GM19023 (cell line): Measurements from ENCODE around the gene SMIM45.

Experiments used
- ATAC-seq: cut with Tn5 transposase; IDR thresholded peaks from one replicate; pipeline ENCODE4 v1.9.1; 2021; ENCODE audit warnings: mild to moderate bottlenecking, moderate library complexity; ENCODE audit not compliant: unreplicated experiment

The SMIM45 gene

DNA sequence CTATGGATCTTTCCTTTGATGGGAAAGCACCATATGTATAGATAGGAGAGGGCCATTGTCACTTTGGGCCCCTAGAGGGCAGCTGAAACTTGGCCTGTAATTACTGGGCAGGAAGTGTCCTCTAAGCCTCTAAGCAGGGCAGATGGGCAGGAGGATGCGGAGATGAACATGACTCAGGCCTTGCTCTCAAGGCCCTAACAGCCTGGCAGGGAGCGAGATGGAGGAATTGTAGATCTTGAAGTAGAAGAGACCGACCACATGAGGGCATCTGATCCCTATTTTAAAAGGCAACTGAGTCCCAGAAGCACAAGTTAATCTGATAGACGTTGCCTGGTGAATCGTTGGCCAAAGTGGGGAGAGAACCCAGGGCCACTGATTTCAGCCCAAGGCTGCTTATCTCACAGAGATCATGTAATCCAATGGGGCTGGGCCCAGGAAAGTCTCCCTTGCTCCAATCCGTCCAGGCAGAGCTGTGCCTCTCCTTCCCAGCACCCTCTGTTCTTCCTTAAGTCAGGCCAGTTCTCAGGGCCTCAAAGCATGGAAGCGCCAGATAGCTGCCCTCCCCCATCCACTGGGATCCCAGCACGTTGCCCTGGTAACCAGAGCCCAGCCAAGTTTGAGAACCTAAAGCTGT is 14.8 kb downstream of the SMIM45 start:
- no peak for ATAC-seq

DNA sequence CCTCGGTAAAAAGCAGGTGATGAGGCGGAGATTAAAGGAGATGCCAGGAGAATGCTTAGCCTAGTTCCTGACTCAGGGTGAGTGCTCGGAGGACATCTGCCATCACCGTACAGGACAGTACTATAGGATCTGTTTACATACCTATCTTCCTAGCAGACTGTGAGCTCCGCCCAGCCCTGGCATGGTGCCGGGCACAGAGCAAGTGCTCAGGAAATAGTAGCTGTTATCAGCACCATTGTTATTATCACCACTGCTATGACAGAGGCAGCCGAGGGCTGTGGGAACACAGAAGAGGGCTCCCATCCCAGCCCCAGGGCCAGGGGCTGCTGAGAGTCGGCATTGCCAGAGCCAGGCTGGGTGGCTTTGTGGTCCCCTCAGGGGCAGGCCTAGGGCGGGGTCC is 16.7 kb downstream of the SMIM45 start:
- no peak for ATAC-seq

DNA sequence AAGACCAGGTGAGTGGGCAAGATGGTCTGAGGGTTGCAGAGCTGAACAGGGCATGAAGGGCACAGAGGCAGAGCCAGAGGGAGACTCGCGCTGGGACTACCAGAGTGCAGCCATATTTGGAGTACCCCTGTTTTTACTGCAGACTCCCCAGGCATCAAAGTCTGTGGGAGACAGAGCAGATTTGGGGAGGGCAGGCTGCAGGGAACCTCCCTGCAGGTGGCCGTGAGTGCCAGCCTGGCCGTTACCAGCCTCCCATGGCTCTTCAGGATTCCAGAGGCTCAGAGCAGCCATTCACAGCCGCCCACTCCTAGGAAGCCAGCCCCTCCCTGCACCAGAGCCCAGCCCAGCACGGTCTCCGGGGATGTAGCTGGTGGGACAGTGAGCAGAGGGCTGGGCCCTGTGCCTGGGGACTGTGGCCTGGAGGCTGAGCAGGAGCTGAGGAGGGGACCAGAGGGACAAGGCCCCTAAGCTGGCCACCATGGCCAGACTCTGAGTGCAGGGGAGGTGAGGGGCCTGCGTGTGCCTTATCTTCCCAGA is 17.2 kb downstream of the SMIM45 start, which contains the start of gene SEPTIN3:
Gene SEPTIN3 (plus strand): TSS at position 334 of the 537 bp plus-strand sequence. CDS start 2,050 bp downstream, outside the sequence.
- ATAC-seq = no peak

DNA sequence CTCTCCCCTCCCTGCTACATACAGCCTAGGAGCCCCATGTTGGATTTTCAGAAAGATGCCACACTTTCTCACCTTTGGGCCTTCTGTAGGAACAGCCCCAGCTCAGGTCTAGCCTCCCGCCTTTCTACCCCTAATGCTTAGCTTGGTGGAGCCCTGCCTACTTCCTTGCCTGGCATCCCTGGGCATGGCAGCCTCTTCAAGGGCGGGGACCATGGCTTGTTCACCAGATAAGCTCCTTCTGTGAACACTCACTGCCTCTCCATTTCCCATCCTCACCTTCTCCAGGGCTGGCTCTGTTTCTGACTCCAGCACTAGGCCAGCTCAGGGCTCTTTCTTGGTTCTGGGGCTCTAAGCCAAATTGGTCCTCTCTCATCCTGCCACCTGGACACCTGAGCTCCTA is 18.7 kb downstream of the SMIM45 start:
- no peak for ATAC-seq

- ATAC-seq = no peak
Observed at GRCh38 chr22:41971431-41971830, 19.5 kb downstream of the SMIM45 start.

- ATAC-seq = no peak
Observed at GRCh38 chr22:41974691-41975290, 22.8 kb downstream of the SMIM45 start.

GRCh38 chr22:41975299-41976069 is 23.5 kb downstream of the SMIM45 start:
- ATAC-seq = no peak

DNA sequence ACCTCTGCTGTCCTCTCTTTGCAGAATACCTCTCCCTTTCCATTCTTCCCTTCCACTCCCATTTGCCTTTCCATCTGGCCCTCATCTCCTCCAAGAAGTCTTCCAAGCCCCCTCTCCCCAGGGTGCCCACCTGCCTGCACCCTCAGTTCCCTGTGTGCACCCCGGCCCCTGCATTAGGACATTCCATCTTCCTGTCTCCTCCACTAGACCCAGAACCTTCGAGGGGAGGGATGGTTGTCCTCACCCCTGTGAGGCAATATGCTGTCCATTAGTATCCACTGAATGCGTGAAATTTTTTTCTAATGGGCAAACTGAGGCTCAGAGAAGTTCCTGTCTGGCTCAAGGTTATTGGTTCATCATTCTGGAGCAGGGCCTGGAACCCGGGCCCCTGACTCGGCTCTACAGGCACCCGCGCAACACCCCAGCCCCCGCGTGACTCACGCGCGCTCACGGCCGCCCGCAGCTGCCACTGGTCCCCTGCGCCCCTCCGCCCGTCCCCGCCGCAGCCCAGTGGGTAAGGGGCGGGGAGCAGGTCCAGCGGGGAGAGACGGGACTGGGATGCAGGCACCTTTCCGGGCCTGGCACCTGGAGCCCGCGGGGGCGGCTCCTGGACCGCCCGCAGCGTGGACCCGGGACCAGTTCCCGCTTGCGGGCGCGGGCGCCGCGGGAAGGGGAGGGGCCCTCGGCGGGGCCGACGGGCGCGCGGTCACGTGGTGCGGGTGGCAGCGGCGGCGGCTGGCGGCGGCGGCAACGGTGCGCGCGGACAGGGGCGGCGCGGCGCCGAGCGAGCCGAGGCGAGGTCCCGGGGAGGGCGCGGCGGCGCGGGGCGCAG is 24.3 kb downstream of the SMIM45 start:
- no peak for ATAC-seq

GRCh38 chr22:41976961-41977566 is 25.1 kb downstream of the SMIM45 start:
- no peak for ATAC-seq

- no peak for ATAC-seq
Observed at GRCh38 chr22:41978732-41979131, 26.8 kb downstream of the SMIM45 start.

DNA sequence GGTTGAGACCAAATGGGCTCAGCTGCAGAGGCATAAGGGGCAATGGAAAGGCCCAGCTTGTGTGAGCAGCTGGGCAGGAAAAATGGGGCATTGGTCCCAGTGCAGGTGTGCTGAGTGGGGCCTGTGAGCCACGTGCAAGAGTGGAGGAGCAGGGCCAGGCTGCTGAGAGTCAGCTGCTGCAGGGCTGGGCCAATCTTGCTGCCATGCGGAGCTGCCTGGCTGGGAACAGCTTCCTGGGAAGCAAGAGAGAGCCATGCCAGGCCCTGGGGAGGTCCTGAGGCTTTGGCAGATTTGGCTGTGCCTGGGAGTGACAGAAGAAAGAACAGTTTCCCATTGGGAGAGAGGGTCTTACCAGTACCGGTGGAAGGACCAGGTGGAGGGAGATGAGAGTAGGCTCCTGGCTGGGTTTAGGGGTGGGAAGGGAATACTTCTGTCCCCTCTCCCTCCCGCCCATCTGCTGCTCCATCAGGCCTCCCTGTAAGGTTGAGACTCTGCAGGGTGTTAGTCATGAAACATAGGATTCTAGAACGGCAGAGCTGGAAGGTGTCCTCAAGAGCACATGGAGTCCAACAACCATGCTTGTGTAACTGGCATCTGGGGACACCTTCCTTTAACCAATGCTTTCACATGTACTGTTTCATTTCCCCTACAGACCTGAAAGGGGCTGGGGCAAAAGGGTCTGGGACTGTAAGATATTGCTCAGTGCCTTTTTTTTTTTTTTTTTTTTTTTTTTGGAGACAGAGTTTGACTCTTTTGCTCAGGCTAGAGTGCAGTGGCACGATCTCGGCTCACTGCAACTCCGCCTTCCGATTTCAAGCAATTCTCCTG is 27.7 kb downstream of the SMIM45 start:
- no peak for ATAC-seq

- ATAC-seq = no peak
Observed at GRCh38 chr22:41982865-41983264, 30.9 kb downstream of the SMIM45 start.

DNA sequence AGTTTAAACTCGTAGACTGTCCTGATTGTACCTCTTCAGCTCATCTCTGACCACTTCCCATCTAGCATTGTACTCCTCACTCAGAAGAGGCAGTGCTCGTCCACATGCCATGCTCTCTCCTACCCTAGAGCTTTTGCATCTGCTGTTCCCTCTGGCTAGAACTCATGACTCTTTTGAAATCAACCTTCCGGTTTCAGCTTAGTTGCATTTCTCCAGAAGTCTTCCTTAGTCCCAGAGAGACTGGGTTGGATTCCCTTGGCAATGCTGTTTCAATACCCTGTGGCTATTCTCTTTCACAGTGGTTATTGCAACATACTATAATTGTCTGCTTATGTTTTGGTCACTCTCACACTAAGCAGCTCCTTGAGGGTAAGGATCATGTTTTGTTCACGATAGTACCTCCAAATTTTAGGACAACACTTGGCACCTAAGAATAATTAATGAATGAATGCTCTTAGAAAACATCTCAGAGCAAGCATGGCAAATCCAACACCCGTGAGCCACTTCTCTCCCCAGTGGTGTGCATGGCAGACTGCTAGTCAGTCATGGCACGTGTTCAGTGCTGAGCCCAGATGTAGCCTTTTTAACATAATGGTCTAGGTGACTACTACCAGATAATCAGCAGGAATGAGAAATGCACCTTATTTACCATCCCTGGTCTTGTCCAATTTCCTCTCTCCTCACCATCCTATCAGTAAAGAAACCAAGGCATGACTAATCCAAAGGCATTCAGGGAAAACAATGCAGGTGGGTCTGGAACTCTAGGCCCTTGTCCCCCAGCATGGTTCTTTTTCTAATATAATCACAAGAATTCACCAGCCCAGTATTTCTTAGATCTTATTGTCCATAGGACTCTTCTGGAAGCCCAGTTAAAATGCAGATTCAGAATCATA is 31.8 kb downstream of the SMIM45 start:
- ATAC-seq = no peak

- ATAC-seq = no peak
Observed at GRCh38 chr22:41987276-41987675, 35.3 kb downstream of the SMIM45 start.

- ATAC-seq = no peak
Observed at GRCh38 chr22:41989246-41989645, 37.3 kb downstream of the SMIM45 start.

DNA sequence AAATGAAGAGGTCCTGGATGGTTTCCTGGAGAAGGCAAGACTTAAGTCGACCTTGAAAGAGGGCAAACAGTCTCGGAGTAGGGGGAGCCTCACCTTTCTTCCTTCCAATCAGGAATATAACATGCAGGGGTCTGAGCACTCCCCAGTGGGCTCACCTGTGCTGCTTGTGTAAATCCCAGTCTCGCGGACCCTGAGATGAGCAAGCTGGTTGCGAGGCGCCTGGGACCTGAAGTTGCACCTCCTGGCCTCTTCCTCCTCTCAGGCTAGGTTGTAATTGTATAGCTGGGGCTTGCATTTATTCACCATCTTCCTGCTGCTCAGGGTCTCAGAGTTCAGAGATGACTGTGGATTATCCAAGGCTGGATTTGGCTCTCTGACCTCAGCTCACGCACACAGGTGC is 39.2 kb downstream of the SMIM45 start:
- ATAC-seq = no peak

DNA sequence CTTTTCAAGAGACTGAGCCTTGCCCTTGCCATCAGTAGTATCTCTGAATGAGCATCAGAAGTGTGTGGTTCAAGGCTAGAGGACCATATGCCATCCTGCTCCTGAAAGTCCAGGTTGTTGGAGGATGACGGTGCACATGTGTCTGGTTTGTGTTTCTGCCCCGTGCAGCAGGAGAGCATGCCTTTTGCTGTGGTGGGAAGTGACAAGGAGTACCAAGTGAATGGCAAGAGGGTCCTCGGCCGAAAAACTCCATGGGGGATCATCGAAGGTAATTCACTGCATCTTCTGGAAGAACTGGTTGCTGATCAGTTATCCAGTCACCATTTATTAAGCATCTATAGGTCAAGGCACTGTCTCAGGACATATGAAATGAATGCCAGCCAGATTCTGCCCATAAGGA is 40.5 kb downstream of the SMIM45 start:
- ATAC-seq = no peak

DNA sequence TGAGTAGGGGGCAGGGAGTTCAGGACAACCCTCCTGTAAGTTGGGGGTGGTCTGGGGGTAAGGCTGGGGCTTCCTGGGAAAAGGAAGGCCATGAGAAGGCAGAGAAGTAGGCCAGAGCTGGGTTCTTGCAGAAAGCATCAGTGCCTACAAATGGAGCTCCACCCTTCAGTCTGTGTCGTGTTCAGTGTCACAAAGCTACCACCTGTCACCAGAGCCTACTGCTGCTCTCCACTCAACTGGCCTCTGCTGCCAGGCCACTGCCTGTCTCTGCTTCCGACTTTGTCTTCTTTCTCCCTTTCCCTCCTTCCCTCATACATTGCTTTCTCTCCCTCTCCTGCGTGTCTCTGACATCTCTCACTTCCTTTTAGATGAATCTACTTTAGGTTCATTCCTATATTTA is 43.3 kb downstream of the SMIM45 start:
- ATAC-seq = no peak

DNA sequence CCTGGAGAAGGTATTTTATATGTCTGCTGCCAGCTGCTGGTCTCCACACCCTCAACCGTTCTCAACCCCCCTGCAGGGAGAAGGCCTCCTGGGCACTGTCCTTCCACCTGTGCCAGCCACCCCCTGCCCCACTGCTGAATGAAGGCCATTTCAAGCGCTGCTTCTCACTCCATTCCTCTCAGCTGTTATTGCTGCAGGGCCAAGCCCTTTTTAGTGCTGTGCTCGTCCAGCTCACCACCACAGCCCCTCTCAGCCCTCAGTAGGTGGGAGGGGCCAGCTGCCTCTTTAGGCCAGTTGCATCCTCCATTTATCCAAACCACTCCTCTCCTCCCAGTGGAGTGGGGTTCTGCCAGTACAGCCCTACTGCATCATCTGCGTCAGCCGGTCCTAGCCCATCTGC is 44.9 kb downstream of the SMIM45 start:
- ATAC-seq = no peak
